ENCODE data around the gene G3BP2. TPM values are rescaled to one million over a fixed set of nuclear protein-coding genes. Genes with fewer than 3 reads are reported as not detected.

G3BP2 gene
- polyA plus RNA-seq, 1 donor from 2014 or later = 332 TPM

DNA sequence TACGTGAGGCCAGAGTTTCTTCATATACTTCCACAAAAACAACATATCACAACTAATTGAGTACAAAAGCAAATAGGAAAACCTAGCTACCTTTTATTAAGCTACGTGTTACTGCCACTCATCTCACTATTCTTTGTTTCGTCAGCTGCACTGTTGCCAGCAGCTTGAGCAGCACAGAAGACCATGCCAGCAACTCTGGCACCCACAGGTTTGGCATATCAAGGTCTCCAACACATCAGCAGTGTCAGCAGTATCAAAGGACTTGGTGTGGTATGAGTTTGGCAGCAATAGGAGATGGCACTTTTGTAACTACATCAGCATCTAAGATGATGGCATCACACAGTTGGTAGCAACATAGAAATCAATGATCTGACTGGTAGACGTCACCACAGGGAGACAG lies 73.6 kb downstream of the G3BP2 start:
- H3K27ac ChIP-seq (ENCODE audit: low read length) = no peak overlapping the region
- peaks cover 6% of the 10 kb centered on the region for H3K36me3 ChIP-seq (ENCODE audit: insufficient read depth, low read length)
- TF ChIP-seq RAD21 (conservative IDR thresholded peaks at IDR 0.05) (no peak), POLR2AphosphoS5 (IDR thresholded peaks at IDR 0.05) (no peak), TAF1 (IDR thresholded peaks at IDR 0.05; ENCODE audit: low read depth) (no peak), SMC3 (conservative IDR thresholded peaks at IDR 0.05; ENCODE audit: poor library complexity) (no peak), EP300 (conservative IDR thresholded peaks at IDR 0.05; ENCODE audit: poor library complexity, severe bottlenecking) (no peak), MXI1 (conservative IDR thresholded peaks at IDR 0.05; ENCODE audit: poor library complexity, severe bottlenecking) (no peak), EZH2 (IDR thresholded peaks at IDR 0.05; ENCODE audit: borderline replicate concordance, insufficient read depth, low read length, poor library complexity, severe bottlenecking) (no peak)
- TF ChIP-seq, protein P1, sequence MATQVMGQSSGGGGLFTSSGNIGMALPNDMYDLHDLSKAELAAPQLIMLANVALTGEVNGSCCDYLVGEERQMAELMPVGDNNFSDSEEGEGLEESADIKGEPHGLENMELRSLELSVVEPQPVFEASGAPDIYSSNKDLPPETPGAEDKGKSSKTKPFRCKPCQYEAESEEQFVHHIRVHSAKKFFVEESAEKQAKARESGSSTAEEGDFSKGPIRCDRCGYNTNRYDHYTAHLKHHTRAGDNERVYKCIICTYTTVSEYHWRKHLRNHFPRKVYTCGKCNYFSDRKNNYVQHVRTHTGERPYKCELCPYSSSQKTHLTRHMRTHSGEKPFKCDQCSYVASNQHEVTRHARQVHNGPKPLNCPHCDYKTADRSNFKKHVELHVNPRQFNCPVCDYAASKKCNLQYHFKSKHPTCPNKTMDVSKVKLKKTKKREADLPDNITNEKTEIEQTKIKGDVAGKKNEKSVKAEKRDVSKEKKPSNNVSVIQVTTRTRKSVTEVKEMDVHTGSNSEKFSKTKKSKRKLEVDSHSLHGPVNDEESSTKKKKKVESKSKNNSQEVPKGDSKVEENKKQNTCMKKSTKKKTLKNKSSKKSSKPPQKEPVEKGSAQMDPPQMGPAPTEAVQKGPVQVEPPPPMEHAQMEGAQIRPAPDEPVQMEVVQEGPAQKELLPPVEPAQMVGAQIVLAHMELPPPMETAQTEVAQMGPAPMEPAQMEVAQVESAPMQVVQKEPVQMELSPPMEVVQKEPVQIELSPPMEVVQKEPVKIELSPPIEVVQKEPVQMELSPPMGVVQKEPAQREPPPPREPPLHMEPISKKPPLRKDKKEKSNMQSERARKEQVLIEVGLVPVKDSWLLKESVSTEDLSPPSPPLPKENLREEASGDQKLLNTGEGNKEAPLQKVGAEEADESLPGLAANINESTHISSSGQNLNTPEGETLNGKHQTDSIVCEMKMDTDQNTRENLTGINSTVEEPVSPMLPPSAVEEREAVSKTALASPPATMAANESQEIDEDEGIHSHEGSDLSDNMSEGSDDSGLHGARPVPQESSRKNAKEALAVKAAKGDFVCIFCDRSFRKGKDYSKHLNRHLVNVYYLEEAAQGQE (IDR thresholded peaks at IDR 0.05; ENCODE audit: borderline replicate concordance) = no peak
- TF ChIP-seq, protein P2, sequence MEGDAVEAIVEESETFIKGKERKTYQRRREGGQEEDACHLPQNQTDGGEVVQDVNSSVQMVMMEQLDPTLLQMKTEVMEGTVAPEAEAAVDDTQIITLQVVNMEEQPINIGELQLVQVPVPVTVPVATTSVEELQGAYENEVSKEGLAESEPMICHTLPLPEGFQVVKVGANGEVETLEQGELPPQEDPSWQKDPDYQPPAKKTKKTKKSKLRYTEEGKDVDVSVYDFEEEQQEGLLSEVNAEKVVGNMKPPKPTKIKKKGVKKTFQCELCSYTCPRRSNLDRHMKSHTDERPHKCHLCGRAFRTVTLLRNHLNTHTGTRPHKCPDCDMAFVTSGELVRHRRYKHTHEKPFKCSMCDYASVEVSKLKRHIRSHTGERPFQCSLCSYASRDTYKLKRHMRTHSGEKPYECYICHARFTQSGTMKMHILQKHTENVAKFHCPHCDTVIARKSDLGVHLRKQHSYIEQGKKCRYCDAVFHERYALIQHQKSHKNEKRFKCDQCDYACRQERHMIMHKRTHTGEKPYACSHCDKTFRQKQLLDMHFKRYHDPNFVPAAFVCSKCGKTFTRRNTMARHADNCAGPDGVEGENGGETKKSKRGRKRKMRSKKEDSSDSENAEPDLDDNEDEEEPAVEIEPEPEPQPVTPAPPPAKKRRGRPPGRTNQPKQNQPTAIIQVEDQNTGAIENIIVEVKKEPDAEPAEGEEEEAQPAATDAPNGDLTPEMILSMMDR (IDR thresholded peaks at IDR 0.05; ENCODE audit: poor library complexity, severe bottlenecking) = no peak
- no peaks in the 10 kb centered on the region for H4K20me1 ChIP-seq (ENCODE audit: insufficient read depth)
- no peaks in the 10 kb centered on the region for H3K27me3 ChIP-seq (ENCODE audit: insufficient read depth, low read depth, low read length)
- no peak overlapping the region for H2AFZ ChIP-seq (ENCODE audit: low read depth, low read length)
- H3K4me2 ChIP-seq (ENCODE audit: low read length) = no peak overlapping the region
- H3K4me3 ChIP-seq (ENCODE audit: low read length) = no peak overlapping the region
- H3K9ac ChIP-seq (ENCODE audit: low read length) = no peak overlapping the region
- no peaks in the 10 kb centered on the region for H3K79me2 ChIP-seq (replicated peaks; ENCODE audit: insufficient read depth, low read length)
- H3K9me2 ChIP-seq (ENCODE audit: insufficient read depth, low read length) = no peaks in the 10 kb centered on the region
- no peaks in the 10 kb centered on the region for H3F3A ChIP-seq (ENCODE audit: insufficient read depth, low read length, poor library complexity, severe bottlenecking)
- H3K9me3 ChIP-seq (ENCODE audit: low read length) = no peaks in the 10 kb centered on the region

DNA sequence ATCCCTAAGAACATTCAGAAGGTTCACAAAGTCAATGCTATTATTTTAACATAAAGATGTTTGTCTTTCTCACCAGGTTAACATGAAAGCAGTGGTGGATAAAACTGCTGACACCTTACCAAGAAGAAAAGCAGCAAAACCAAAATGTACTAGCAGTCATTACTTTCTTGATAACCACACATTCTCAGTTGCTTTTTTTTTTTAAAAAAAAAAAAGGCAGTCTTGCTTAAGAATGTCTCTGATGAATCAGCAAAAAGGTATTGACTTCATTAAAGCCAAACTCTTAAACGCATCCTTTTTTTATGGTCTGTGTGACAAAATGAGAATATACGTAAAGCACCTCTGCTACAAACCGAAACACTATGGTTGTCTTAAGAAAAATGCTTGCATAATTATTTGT lies 74.8 kb downstream of the G3BP2 start:
- H3K9me3 ChIP-seq (ENCODE audit: low read length) = no peaks in the 10 kb centered on the region
- H3K4me3 ChIP-seq (ENCODE audit: low read length) = no peak overlapping the region
- no peaks in the 10 kb centered on the region for H3K27me3 ChIP-seq (ENCODE audit: insufficient read depth, low read depth, low read length)
- H2AFZ ChIP-seq (ENCODE audit: low read depth, low read length) = no peak overlapping the region
- H3K4me2 ChIP-seq (ENCODE audit: low read length) = no peak overlapping the region
- H4K20me1 ChIP-seq (ENCODE audit: insufficient read depth) = no peaks in the 10 kb centered on the region
- H3F3A ChIP-seq (ENCODE audit: insufficient read depth, low read length, poor library complexity, severe bottlenecking) = no peaks in the 10 kb centered on the region
- H3K9ac ChIP-seq (ENCODE audit: low read length) = no peak overlapping the region
- TF ChIP-seq TAF1 (IDR thresholded peaks at IDR 0.05; ENCODE audit: low read depth) = no peak
- no peak for TF ChIP-seq EZH2 (IDR thresholded peaks at IDR 0.05; ENCODE audit: borderline replicate concordance, insufficient read depth, low read length, poor library complexity, severe bottlenecking)
- TF ChIP-seq RAD21 (conservative IDR thresholded peaks at IDR 0.05) = no peak
- no peak for TF ChIP-seq EP300 (conservative IDR thresholded peaks at IDR 0.05; ENCODE audit: poor library complexity, severe bottlenecking)
- TF ChIP-seq, protein P1 (IDR thresholded peaks at IDR 0.05; ENCODE audit: borderline replicate concordance) = no peak
- TF ChIP-seq, protein P2 (IDR thresholded peaks at IDR 0.05; ENCODE audit: poor library complexity, severe bottlenecking) = no peak
- no peak for TF ChIP-seq MXI1 (conservative IDR thresholded peaks at IDR 0.05; ENCODE audit: poor library complexity, severe bottlenecking)
- no peak for TF ChIP-seq POLR2AphosphoS5 (IDR thresholded peaks at IDR 0.05)
- no peak for TF ChIP-seq SMC3 (conservative IDR thresholded peaks at IDR 0.05; ENCODE audit: poor library complexity)
- H3K9me2 ChIP-seq (ENCODE audit: insufficient read depth, low read length) = no peaks in the 10 kb centered on the region
- no peak overlapping the region for H3K27ac ChIP-seq (ENCODE audit: low read length)
- H3K36me3 ChIP-seq (ENCODE audit: insufficient read depth, low read length) = peaks cover 6% of the 10 kb centered on the region
- H3K79me2 ChIP-seq (replicated peaks; ENCODE audit: insufficient read depth, low read length) = no peaks in the 10 kb centered on the region

Measured in neural cell (in vitro differentiated cells).